Inferior parietal cortex (tissue), 1 donor: ENCODE measurements around the gene SPIC.

Experiments used
- DNase-seq: peaks from one replicate; pipeline ENCODE4 v3.0.0-alpha.2; 2016; ENCODE audit errors: extremely low spot score

The SPIC gene

DNA sequence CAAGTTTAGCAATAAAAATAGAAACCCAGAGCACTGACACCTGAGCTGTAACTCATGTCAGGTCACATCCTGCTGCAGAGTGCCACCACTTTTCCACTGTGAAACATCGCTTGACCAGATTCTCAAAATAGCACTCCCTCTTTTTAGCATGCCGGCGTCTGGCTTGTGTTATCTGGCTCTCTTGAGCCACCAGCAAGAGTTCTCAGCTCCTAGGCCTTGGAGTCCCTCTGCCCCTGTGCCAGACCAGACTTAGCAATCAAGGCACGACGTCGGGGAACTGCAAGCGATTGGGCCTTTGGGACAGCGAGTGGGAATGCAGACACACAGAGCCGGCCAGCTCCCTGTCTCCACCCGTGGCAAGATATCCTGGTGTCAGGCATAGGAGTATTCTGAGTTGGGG is 52.5 kb downstream of the SPIC start:
- DNase-seq, result no peak

DNA sequence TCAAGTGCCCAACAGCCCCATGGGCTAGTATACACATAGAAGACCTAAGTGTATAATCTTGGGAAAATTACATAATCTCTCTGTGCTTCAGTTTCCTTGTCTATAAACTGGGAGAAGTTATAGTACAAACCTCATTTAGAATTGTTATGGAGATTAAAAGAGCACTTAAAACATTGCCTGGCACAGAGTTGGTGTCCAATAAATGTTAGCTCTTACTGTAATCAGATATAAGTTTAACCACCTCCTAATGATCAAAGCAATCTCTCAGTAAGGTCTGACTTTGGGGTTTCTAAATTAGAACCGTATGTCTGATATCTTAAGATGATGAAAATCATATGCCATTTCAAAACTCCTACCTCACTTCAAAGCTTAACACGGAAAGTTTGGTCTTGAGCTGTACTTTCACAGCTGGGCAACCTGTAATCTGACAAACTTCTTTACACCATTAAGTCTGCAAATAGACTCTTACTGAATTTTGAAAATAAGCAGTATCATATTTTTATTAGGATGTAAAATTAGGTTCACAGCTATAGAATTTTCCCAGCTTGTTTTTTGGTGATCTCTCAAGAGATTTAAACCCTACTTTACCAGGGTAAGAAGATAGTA is 61.0 kb downstream of the SPIC start:
- DNase-seq, result no peak
